PC-3 (cell line): ENCODE measurements around the gene BCL3.

Experiments
- EZH2 ChIP-seq: fragments of 300-600 bp; sonication (generic); IDR thresholded peaks from one replicate; pipeline ENCODE4 v1.6.1; 2017; ENCODE audit warnings: antibody characterized with exemption, mild to moderate bottlenecking, low read length; ENCODE audit not compliant: unreplicated experiment
- EZH2phosphoT487 ChIP-seq: fragments of 300-600 bp; sonication (generic); IDR thresholded peaks from 2 replicates; pipeline ENCODE4 v1.6.1; 2018; ENCODE audit warnings: mild to moderate bottlenecking, antibody characterized with exemption, low read length, borderline replicate concordance
- TF ChIP-seq, protein P1 (sequence below): fragments of 300-600 bp; sonication (generic); conservative IDR thresholded peaks from 2 replicates; pipeline ENCODE4 v1.5.1; 2017; ENCODE audit warnings: antibody characterized with exemption, low read depth, mild to moderate bottlenecking, low read length

DNA sequence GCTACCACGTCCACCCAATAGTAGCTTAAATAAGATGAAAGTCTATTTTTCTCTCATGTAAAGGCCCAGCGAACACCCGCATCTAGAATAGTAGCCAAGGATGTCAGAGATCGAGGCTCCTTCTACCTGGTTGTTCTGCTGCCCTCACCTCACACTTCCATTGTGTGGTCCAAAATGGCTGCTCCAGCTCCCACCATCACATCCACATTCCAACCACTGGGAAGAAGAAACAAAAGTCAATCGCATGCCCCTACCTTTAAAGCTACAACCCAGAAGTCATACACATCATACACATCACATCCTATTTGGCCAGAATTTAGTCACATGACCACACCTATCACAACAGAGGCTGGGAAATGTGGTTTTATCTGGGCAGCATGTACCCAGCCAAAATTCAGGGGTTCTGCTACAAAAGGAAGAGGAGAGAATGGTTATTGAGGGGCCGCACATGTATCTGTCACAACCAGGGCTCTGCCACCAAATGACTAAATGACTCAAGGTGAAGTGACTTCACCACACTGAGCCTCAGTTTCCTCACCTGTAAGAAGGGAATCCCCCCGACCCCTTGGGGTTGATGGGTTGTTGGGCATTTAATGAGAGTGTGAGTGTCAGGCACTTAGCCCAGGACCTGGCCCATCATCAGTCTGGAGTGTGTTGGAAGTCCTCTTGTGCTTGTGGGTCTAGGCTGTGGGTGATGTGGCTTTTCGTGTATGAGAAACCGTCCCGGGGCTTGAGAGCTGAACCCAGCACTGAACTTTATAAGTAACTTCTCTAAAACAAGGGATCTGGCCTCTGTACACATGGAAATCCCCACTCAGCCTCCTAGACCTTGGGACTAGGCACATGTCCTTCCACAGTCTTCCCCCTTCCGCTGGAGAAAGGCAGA, 19.0 kb downstream of the BCL3 start:
- TF ChIP-seq, protein P1, sequence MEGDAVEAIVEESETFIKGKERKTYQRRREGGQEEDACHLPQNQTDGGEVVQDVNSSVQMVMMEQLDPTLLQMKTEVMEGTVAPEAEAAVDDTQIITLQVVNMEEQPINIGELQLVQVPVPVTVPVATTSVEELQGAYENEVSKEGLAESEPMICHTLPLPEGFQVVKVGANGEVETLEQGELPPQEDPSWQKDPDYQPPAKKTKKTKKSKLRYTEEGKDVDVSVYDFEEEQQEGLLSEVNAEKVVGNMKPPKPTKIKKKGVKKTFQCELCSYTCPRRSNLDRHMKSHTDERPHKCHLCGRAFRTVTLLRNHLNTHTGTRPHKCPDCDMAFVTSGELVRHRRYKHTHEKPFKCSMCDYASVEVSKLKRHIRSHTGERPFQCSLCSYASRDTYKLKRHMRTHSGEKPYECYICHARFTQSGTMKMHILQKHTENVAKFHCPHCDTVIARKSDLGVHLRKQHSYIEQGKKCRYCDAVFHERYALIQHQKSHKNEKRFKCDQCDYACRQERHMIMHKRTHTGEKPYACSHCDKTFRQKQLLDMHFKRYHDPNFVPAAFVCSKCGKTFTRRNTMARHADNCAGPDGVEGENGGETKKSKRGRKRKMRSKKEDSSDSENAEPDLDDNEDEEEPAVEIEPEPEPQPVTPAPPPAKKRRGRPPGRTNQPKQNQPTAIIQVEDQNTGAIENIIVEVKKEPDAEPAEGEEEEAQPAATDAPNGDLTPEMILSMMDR = no peak
- no peak for TF ChIP-seq EZH2phosphoT487
- TF ChIP-seq EZH2 = no peak
